ENCODE data around the gene NTRK1.

GRCh38 chr1:156847591-156848460 is 12.8 kb upstream of the NTRK1 start:
- TF ChIP-seq CTCF (IDR thresholded peaks at IDR 0.05) (no peak), POLR2AphosphoS5 (IDR thresholded peaks at IDR 0.05) (no peak), POLR2A (IDR thresholded peaks at IDR 0.05) (no peak)

Measured in upper lobe of left lung (tissue), 4 donors.